ENCODE results near the gene TMEM132D.

TMEM132D gene

GRCh38 chr12:129903956-129904829, at the start of gene TMEM132D:
Gene TMEM132D (minus strand): TSS chr12:129904025.
- no peaks in the 10 kb centered on the region for H3K4me1 ChIP-seq
- in situ Hi-C loops (cut with MboI; ENCODE audit: low sequenced_read_pairs), result no loop called here
- DNase-seq (ENCODE audit: low spot score in 2 of 2), result no peak
- no peak within 1 kb of the TSS for H3K4me3 ChIP-seq
- no peaks in the 10 kb centered on the region for H3K9me3 ChIP-seq
- no peaks in the 10 kb centered on the region for H3K27me3 ChIP-seq (ENCODE audit: low read depth)
- H3K36me3 ChIP-seq (replicated peaks), result no peaks in the 10 kb centered on the region

- no peak for DNase-seq (ENCODE audit: low spot score in 2 of 2)
- Histone ChIP-seq H3K4me3 (no peak overlapping the region), H3K36me3 (replicated peaks) (no peaks in the 10 kb centered on the region), H3K27me3 (ENCODE audit: low read depth) (no peaks in the 10 kb centered on the region), H3K4me1 (no peaks in the 10 kb centered on the region), H3K9me3 (no peaks in the 10 kb centered on the region)
- in situ Hi-C loops (cut with MboI; ENCODE audit: low sequenced_read_pairs), result no loop called here
Observed at GRCh38 chr12:129949651-129950050, 45.8 kb upstream of the TMEM132D start.

DNA sequence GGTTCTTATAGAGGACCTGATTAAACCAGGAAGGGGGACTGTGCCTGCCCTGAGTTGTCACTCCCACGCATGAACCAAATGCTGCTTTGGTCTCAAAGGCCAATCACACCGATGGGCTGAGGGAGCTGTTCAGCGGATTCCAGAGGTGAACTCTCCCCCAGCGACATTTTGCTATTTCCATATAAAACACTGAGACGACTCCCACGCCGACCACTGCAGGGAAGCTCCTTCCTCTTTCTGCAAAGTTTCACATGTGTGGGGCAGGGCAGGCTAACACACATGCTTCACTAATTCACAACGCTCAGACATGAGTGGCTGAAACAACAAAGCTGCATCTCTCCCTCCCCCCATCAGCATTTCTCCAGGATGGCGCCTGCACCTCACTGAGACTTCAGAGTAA, 37.8 kb upstream of the TMEM132D start:
- no peaks in the 10 kb centered on the region for H3K9me3 ChIP-seq
- no peak overlapping the region for H3K4me3 ChIP-seq
- no peaks in the 10 kb centered on the region for H3K27me3 ChIP-seq (ENCODE audit: low read depth)
- in situ Hi-C loops (cut with MboI; ENCODE audit: low sequenced_read_pairs), result no loop called here
- no peak for DNase-seq (ENCODE audit: low spot score in 2 of 2)
- no peaks in the 10 kb centered on the region for H3K36me3 ChIP-seq (replicated peaks)
- H3K4me1 ChIP-seq, result no peaks in the 10 kb centered on the region

DNA sequence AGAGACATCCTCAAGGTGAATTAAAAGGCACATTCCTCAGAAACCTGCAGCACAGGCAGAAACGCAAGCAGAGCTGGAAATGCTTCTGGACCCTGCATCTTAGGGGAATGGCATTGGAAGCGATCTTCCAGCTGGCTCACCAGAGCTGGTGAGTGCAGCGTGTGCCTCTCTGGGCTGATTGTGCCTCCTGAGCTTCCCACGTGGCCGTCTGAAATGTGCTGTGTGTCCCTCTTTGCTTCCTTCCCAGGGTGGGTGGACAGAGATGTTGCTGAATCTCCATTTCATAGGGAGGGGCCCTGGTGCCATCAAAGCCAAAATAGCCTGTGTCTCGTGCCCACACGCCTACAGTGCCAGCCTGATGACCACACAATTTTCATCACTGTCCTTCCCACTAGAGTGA, 34.3 kb upstream of the TMEM132D start:
- H3K36me3 ChIP-seq (replicated peaks), result no peaks in the 10 kb centered on the region
- no peaks in the 10 kb centered on the region for H3K9me3 ChIP-seq
- no peaks in the 10 kb centered on the region for H3K27me3 ChIP-seq (ENCODE audit: low read depth)
- no peaks in the 10 kb centered on the region for H3K4me1 ChIP-seq
- H3K4me3 ChIP-seq, result no peak overlapping the region
- in situ Hi-C loops (cut with MboI; ENCODE audit: low sequenced_read_pairs), result no loop called here
- no peak for DNase-seq (ENCODE audit: low spot score in 2 of 2)

DNA sequence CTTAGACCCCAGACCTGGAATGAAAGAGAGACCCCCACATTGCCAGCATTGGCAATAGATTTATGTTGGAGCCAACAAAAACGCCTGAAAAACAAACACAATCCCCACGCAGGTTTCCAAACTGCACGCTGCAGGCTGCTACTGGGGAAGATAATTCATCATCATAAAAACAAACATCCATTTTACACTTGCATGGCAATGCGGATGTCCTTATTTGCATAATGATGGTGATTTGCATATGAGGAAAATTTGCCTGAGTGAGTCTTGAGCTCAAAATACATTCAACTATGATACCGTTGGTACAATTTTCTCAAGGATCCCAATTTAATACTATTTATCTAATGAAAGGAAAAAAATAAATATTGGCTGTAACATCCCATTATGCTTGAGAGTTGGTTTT, 33.6 kb upstream of the TMEM132D start:
- Histone ChIP-seq H3K4me3 (no peak overlapping the region), H3K36me3 (replicated peaks) (no peaks in the 10 kb centered on the region), H3K9me3 (no peaks in the 10 kb centered on the region; the same call in 1 of the 2 replicates), H3K4me1 (no peaks in the 10 kb centered on the region), H3K27me3 (ENCODE audit: low read depth) (no peaks in the 10 kb centered on the region)
- no peak for DNase-seq (ENCODE audit: low spot score in 2 of 2)
- in situ Hi-C loops (cut with MboI; ENCODE audit: low sequenced_read_pairs), result no loop called here

DNA sequence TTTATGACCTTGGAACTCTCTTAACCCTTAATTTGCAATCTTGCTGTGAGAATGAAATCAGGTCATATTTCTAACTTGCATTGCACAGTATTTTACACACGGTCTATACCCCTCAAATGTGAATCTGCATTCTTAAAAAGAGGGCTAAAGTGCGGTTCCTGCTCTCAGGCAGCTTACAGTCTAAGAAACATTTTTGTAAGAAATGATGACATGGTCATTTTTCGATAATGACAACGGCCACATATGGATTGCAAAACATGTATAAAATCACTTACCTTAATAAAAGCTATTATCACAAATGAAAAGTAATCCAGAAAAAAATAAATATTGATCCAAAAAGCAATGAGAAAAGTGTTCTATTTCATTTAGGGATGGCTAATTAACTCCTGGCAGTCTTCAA, 24.8 kb upstream of the TMEM132D start:
- Histone ChIP-seq H3K36me3 (replicated peaks) (no peaks in the 10 kb centered on the region), H3K9me3 (no peaks in the 10 kb centered on the region; the same call in 1 of the 2 replicates), H3K4me3 (no peak overlapping the region), H3K27me3 (ENCODE audit: low read depth) (no peaks in the 10 kb centered on the region), H3K4me1 (no peaks in the 10 kb centered on the region)
- in situ Hi-C loops (cut with MboI; ENCODE audit: low sequenced_read_pairs), result no loop called here
- DNase-seq (ENCODE audit: low spot score in 2 of 2), result no peak

- Histone ChIP-seq H3K36me3 (replicated peaks) (no peaks in the 10 kb centered on the region), H3K4me1 (no peaks in the 10 kb centered on the region), H3K9me3 (no peaks in the 10 kb centered on the region), H3K4me3 (no peak overlapping the region), H3K27me3 (ENCODE audit: low read depth) (no peaks in the 10 kb centered on the region)
- no peak for DNase-seq (ENCODE audit: low spot score in 2 of 2)
- in situ Hi-C loops (cut with MboI; ENCODE audit: low sequenced_read_pairs), result no loop called here
Observed at GRCh38 chr12:129927316-129927900, 23.6 kb upstream of the TMEM132D start.

DNA sequence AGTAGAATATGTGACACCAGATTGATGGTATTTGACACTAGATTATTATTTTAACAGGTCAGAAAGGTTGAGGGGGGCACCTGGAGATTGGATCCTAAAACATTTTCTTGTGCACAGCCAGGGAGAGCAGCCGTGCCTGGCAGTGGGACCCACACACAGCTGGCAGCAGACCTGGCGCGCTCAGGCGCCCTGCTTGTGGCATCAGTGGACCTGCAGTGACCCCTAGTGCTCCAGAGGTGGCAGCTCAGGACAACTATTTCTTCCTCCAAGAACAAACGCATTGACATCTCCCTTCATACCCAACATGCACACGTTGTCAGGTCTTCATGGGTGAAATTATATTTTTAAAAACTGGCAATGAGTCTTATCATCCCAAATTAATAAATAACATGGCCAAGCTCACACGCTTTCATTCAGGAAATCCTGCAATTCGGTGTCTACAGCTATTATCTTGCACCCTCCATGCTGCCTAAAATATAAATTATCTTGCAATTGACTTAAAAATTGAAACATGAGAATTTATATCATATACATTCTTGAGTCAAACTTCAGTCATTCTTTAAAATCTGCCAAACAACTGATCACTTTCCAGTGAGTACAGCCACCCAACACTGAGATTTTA, 7.7 kb upstream of the TMEM132D start:
- Histone ChIP-seq H3K36me3 (replicated peaks) (no peaks in the 10 kb centered on the region), H3K27me3 (ENCODE audit: low read depth) (no peaks in the 10 kb centered on the region), H3K4me3 (no peak overlapping the region), H3K9me3 (no peaks in the 10 kb centered on the region), H3K4me1 (no peaks in the 10 kb centered on the region)
- in situ Hi-C loops (cut with MboI; ENCODE audit: low sequenced_read_pairs), result no loop called here
- peak; percentile 3 to 33 for DNase-seq (ENCODE audit: low spot score in 2 of 2)

- Histone ChIP-seq H3K36me3 (replicated peaks) (no peaks in the 10 kb centered on the region), H3K4me1 (no peaks in the 10 kb centered on the region), H3K9me3 (no peaks in the 10 kb centered on the region), H3K27me3 (ENCODE audit: low read depth) (no peaks in the 10 kb centered on the region), H3K4me3 (no peak overlapping the region)
- in situ Hi-C loops (cut with MboI; ENCODE audit: low sequenced_read_pairs), result no loop called here
- no peak for DNase-seq (ENCODE audit: low spot score in 2 of 2)
Observed at GRCh38 chr12:129909051-129910020, 5.5 kb upstream of the TMEM132D start.

GRCh38 chr12:129903092-129903945, 506 bp downstream of the TMEM132D start:
- in situ Hi-C loops (cut with MboI; ENCODE audit: low sequenced_read_pairs), result no loop called here
- H3K36me3 ChIP-seq (replicated peaks), result no peaks in the 10 kb centered on the region
- DNase-seq (ENCODE audit: low spot score in 2 of 2), result no peak
- H3K4me3 ChIP-seq, result no peak overlapping the region
- H3K9me3 ChIP-seq, result no peaks in the 10 kb centered on the region
- H3K4me1 ChIP-seq, result no peaks in the 10 kb centered on the region
- H3K27me3 ChIP-seq (ENCODE audit: low read depth), result no peaks in the 10 kb centered on the region

DNA sequence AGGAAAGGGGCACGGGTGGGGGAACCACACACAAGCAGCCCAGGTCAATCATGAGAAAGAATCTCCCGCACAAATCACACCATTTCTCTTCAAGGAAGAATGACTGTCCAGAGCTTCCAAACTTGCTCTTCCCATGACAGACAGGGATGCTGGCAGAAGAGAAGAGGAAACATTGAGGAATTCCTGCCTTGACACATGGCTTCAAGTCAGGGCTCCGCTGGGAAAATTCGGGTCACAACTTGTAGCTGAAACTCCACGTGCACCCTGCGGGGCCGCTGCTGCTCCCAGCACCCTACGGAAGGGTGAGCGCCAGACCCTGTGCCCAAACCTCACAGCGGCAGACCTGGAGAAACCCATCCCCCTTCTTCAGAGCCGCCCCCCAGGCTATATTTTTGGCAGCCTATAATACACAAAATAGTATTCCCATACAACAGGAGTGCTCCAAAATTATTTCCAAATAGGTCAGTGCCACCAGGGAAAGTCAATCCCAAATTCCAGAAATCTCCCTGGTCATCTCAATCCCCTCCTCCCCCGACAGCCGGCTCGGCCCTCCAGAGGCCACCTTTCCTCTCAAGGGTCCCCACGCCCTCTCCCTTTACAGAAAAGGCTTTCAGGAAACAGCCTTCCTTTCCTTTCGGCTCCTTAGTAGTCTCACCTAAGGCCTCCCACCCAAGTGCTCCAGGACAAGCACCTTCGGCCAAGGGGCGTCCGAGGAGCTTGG, 1.3 kb downstream of the TMEM132D start:
- no peaks in the 10 kb centered on the region for H3K4me1 ChIP-seq
- no peaks in the 10 kb centered on the region for H3K27me3 ChIP-seq (ENCODE audit: low read depth)
- no peaks in the 10 kb centered on the region for H3K36me3 ChIP-seq (replicated peaks)
- DNase-seq (ENCODE audit: low spot score in 2 of 2), result no peak
- no peak overlapping the region for H3K4me3 ChIP-seq
- no peaks in the 10 kb centered on the region for H3K9me3 ChIP-seq
- in situ Hi-C loops (cut with MboI; ENCODE audit: low sequenced_read_pairs), result no loop called here

DNA sequence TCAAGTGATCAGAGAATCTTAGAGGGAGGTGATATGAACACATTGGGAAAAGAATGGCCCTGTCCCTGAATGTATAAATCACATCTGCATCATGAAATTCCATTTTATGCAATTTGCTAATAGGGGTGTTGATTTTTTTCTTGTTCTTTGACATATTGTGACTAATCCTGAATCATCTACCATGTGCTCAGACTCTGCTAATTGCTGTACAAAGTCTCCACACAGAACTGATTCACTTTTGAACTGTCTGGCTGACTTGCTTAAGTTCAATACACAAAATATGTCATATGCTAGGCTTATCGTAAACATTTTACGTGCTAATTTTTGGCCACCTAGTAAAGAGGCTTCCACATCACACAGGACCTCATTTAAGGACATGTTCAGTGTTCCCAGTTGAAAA, 2.6 kb downstream of the TMEM132D start:
- no peaks in the 10 kb centered on the region for H3K27me3 ChIP-seq (ENCODE audit: low read depth)
- no peak for DNase-seq (ENCODE audit: low spot score in 2 of 2)
- in situ Hi-C loops (cut with MboI; ENCODE audit: low sequenced_read_pairs), result no loop called here

More for the DNA sequence above, 2.6 kb downstream of the TMEM132D start:
- no peaks in the 10 kb centered on the region for H3K9me3 ChIP-seq
- H3K4me3 ChIP-seq, result no peak overlapping the region
- H3K4me1 ChIP-seq, result no peaks in the 10 kb centered on the region
- no peaks in the 10 kb centered on the region for H3K36me3 ChIP-seq (replicated peaks)

All from HAP-1 (cell line).